ENCODE measurements around the gene SMYD3.

Gene SMYD3

GRCh38 chr1:245770156-245770555, 736.9 kb downstream of the SMYD3 start:
- no peak overlapping the region for H3K4me2 ChIP-seq (ENCODE audit: insufficient read depth, low read length)
- H3K9me3 ChIP-seq (ENCODE audit: insufficient read depth, low read length, severe bottlenecking), result no peaks in the 10 kb centered on the region
- H3K9ac ChIP-seq (ENCODE audit: low read depth, low read length), result no peak overlapping the region
- no peaks in the 10 kb centered on the region for H3K79me2 ChIP-seq (ENCODE audit: insufficient read depth, low read length)
- H3K27me3 ChIP-seq (ENCODE audit: insufficient read depth, low read length, poor library complexity), result no peaks in the 10 kb centered on the region
- no peaks in the 10 kb centered on the region for H4K20me1 ChIP-seq (ENCODE audit: insufficient read depth, low read length)
- H2AFZ ChIP-seq (ENCODE audit: low read depth, low read length), result no peak overlapping the region
- DNase-seq, result no peak
- H3K4me3 ChIP-seq (ENCODE audit: low read depth in 1 of 2, low read length in 2 of 2), result no peak overlapping the region
- H3K4me1 ChIP-seq (ENCODE audit: insufficient read depth, low read length), result 0 out of 2 replicates have a peak, but pooled peaks cover 2% of the 10 kb centered on the region
- no peak for TF ChIP-seq CTCF (IDR thresholded peaks at IDR 0.05; ENCODE audit: borderline replicate concordance, extremely low read depth, low read length, poor library complexity, severe bottlenecking)
- TF ChIP-seq EZH2 (IDR thresholded peaks at IDR 0.05; ENCODE audit: borderline replicate concordance, low read depth, low read length, severe bottlenecking), result no peak
- no peaks in the 10 kb centered on the region for H3K36me3 ChIP-seq (ENCODE audit: insufficient read depth, low read length)
- no peak overlapping the region for H3K27ac ChIP-seq (ENCODE audit: low read length)
- ATAC-seq (ENCODE audit: insufficient read depth, low read depth), result no peak

- no peak overlapping the region for H3K27ac ChIP-seq (ENCODE audit: low read length)
- no peak overlapping the region for H2AFZ ChIP-seq (ENCODE audit: low read depth, low read length)
- H3K4me1 ChIP-seq (ENCODE audit: insufficient read depth, low read length), result 0 out of 2 replicates have a peak, but pooled peaks cover 2% of the 10 kb centered on the region
- no peak overlapping the region for H3K4me3 ChIP-seq (ENCODE audit: low read depth in 1 of 2, low read length in 2 of 2)
- no peaks in the 10 kb centered on the region; the same call in 1 of the 2 replicates for H3K36me3 ChIP-seq (ENCODE audit: insufficient read depth, low read length)
- no peaks in the 10 kb centered on the region for H3K79me2 ChIP-seq (ENCODE audit: insufficient read depth, low read length)
- no peak overlapping the region for H3K9ac ChIP-seq (ENCODE audit: low read depth, low read length)
- H4K20me1 ChIP-seq (ENCODE audit: insufficient read depth, low read length), result no peaks in the 10 kb centered on the region
- H3K4me2 ChIP-seq (ENCODE audit: insufficient read depth, low read length), result no peak overlapping the region
- no peaks in the 10 kb centered on the region for H3K9me3 ChIP-seq (ENCODE audit: insufficient read depth, low read length, severe bottlenecking)
- TF ChIP-seq EZH2 (IDR thresholded peaks at IDR 0.05; ENCODE audit: borderline replicate concordance, low read depth, low read length, severe bottlenecking) (no peak), CTCF (IDR thresholded peaks at IDR 0.05; ENCODE audit: borderline replicate concordance, extremely low read depth, low read length, poor library complexity, severe bottlenecking) (no peak)
- H3K27me3 ChIP-seq (ENCODE audit: insufficient read depth, low read length, poor library complexity), result no peaks in the 10 kb centered on the region
- DNase-seq, result no peak
- ATAC-seq (ENCODE audit: insufficient read depth, low read depth), result no peak
These were observed 738.5 kb downstream of the SMYD3 start for GRCh38 chr1:245768596-245768995.

GRCh38 chr1:245765230-245766000, 741.7 kb downstream of the SMYD3 start:
- Histone ChIP-seq H3K27me3 (ENCODE audit: insufficient read depth, low read length, poor library complexity) (no peaks in the 10 kb centered on the region), H3K79me2 (ENCODE audit: insufficient read depth, low read length) (no peaks in the 10 kb centered on the region), H4K20me1 (ENCODE audit: insufficient read depth, low read length) (no peaks in the 10 kb centered on the region), H3K9me3 (ENCODE audit: insufficient read depth, low read length, severe bottlenecking) (no peaks in the 10 kb centered on the region), H3K4me3 (ENCODE audit: low read depth in 1 of 2, low read length in 2 of 2) (no peak overlapping the region), H3K4me2 (ENCODE audit: insufficient read depth, low read length) (no peak overlapping the region), H3K27ac (ENCODE audit: low read length) (no peak overlapping the region), H3K36me3 (ENCODE audit: insufficient read depth, low read length) (peaks cover 5% of the 10 kb centered on the region; the same call in 1 of the 2 replicates), H3K4me1 (ENCODE audit: insufficient read depth, low read length) (no peaks in the 10 kb centered on the region), H3K9ac (ENCODE audit: low read depth, low read length) (no peak overlapping the region), H2AFZ (ENCODE audit: low read depth, low read length) (no peak overlapping the region)
- ATAC-seq (ENCODE audit: insufficient read depth, low read depth), result no peak
- DNase-seq, result no peak
- no peak for TF ChIP-seq CTCF (IDR thresholded peaks at IDR 0.05; ENCODE audit: borderline replicate concordance, extremely low read depth, low read length, poor library complexity, severe bottlenecking)
- no peak for TF ChIP-seq EZH2 (IDR thresholded peaks at IDR 0.05; ENCODE audit: borderline replicate concordance, low read depth, low read length, severe bottlenecking)

All from DND-41 (cell line).